Measurements from ENCODE around the gene HMGCS1. TPM values are rescaled to one million over a fixed set of nuclear protein-coding genes. Genes with fewer than 3 reads are reported as not detected.

Gene HMGCS1
- total and polyA plus RNA-seq, 2 donors from 2014 or later, result 30.9 to 55.1 TPM

DNA sequence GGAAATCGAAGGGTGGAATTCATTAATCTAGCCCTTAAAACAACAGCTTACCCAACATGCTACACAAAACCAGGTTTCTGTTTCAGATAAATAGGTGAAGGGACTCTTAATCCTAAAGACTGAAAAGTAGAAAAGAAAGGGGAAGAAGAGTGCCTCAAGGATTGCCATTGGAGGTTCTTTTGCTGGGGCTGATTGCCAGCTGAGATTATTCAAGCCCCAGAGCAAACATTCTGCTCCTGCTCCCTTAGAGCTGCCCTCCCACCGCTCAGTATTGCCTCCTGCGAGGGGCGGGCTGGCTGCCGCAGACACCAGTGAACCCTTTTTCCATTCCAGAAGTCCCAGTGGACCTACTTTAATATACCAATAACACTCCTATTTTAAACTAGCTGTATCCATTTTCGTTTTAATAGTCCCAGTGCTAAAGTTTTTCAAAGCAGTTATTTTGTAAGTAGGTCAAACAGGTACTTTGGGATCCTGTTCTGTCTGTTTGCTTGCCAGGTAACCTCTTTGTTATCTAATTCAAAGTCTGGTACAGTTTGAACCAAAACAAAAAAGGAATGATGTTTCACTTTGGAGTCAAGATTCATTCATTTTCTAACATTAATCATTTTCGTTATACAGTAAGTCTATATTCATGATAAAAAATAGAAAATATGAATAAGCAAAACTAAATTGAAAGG is 38.6 kb downstream of the HMGCS1 start:
- H3K27ac ChIP-seq (ENCODE audit: low read depth in 2 of 2, low read length in 2 of 2), result no peak overlapping the region
- TF ChIP-seq, protein P1, sequence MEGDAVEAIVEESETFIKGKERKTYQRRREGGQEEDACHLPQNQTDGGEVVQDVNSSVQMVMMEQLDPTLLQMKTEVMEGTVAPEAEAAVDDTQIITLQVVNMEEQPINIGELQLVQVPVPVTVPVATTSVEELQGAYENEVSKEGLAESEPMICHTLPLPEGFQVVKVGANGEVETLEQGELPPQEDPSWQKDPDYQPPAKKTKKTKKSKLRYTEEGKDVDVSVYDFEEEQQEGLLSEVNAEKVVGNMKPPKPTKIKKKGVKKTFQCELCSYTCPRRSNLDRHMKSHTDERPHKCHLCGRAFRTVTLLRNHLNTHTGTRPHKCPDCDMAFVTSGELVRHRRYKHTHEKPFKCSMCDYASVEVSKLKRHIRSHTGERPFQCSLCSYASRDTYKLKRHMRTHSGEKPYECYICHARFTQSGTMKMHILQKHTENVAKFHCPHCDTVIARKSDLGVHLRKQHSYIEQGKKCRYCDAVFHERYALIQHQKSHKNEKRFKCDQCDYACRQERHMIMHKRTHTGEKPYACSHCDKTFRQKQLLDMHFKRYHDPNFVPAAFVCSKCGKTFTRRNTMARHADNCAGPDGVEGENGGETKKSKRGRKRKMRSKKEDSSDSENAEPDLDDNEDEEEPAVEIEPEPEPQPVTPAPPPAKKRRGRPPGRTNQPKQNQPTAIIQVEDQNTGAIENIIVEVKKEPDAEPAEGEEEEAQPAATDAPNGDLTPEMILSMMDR (IDR thresholded peaks at IDR 0.05; ENCODE audit: borderline replicate concordance, extremely low read depth, insufficient read depth), result no peak
- H3K4me1 ChIP-seq (ENCODE audit: control insufficient read depth in 2 of 3, insufficient read depth in 2 of 3, low read depth in 1 of 3, low read length in 3 of 3), result no peaks in the 10 kb centered on the region
- H3K4me3 ChIP-seq (ENCODE audit: low read length in 3 of 3), result no peak overlapping the region
- DNase-seq (no peak), FAIRE-seq (no peak)
- H3K36me3 ChIP-seq (ENCODE audit: control insufficient read depth in 2 of 3, insufficient read depth in 3 of 3, low read length in 3 of 3), result no peaks in the 10 kb centered on the region
- intact Hi-C loops (cut with DNase I), result no loop called here
- H3K27me3 ChIP-seq (ENCODE audit: control insufficient read depth, insufficient read depth, low read length), result no peaks in the 10 kb centered on the region
- H3K9me3 ChIP-seq (ENCODE audit: control insufficient read depth in 2 of 3, insufficient read depth in 1 of 3, low read length in 3 of 3), result no peaks in the 10 kb centered on the region
- H3K9ac ChIP-seq (ENCODE audit: low read length in 3 of 3), result no peak overlapping the region

DNA sequence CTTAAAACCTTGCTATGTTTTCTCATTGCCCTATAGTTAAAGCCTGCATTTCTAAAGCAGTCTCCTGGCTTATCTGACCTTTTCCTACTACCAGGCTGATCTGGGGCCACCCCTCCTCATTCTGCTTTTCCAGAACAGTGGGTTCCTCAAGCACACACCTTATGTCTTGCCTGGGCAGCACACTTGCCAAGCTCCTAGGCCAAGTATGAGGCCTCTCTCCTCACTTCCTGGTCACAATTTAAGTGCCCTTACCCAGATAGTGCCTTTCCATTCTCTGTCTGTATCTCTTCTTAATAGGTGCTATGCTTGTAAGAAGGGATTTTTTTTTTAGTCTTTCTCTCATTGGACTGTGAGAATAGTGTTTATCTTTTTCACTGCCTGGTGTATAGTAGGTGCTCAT is 39.7 kb downstream of the HMGCS1 start:
- H3K4me3 ChIP-seq (ENCODE audit: low read length in 3 of 3), result no peak overlapping the region
- H3K27ac ChIP-seq (ENCODE audit: low read depth in 2 of 2, low read length in 2 of 2), result no peak overlapping the region
- intact Hi-C loops (cut with DNase I), result no loop called here
- no peak for FAIRE-seq
- TF ChIP-seq, protein P1 (IDR thresholded peaks at IDR 0.05; ENCODE audit: borderline replicate concordance, extremely low read depth, insufficient read depth), result no peak
- H3K36me3 ChIP-seq (ENCODE audit: control insufficient read depth in 2 of 3, insufficient read depth in 3 of 3, low read length in 3 of 3), result no peaks in the 10 kb centered on the region
- no peaks in the 10 kb centered on the region for H3K4me1 ChIP-seq (ENCODE audit: control insufficient read depth in 2 of 3, insufficient read depth in 2 of 3, low read depth in 1 of 3, low read length in 3 of 3)
- no peaks in the 10 kb centered on the region for H3K9me3 ChIP-seq (ENCODE audit: control insufficient read depth in 2 of 3, insufficient read depth in 1 of 3, low read length in 3 of 3)
- no peak overlapping the region for H3K9ac ChIP-seq (ENCODE audit: low read length in 3 of 3)
- H3K27me3 ChIP-seq (ENCODE audit: control insufficient read depth, insufficient read depth, low read length), result no peaks in the 10 kb centered on the region
- DNase-seq, result no peak

DNA sequence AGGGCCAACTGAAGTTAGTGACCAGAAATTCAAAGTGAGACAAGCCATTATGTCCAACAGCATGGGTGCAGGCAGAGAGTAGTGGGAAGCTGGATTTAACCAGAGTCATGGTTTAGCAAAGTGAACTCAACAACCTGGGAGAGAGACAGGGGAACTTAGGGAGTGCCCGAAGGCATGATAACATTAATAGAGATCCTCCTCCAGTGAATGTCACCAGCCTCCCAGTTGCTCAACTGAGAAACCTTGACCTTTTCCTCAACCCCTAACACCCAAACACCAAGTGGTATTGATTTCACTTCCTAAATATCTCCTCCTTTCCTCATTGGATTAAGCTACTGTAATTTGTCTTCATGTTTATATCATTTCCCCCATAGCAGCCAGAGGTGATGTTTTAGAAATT is 42.6 kb downstream of the HMGCS1 start:
- Histone ChIP-seq H3K4me3 (ENCODE audit: low read length in 3 of 3) (no peak overlapping the region), H3K27ac (ENCODE audit: low read depth in 2 of 2, low read length in 2 of 2) (no peak overlapping the region), H3K27me3 (ENCODE audit: control insufficient read depth, insufficient read depth, low read length) (no peaks in the 10 kb centered on the region), H3K9ac (ENCODE audit: low read length in 3 of 3) (no peak overlapping the region), H3K36me3 (ENCODE audit: control insufficient read depth in 2 of 3, insufficient read depth in 3 of 3, low read length in 3 of 3) (no peaks in the 10 kb centered on the region), H3K4me1 (ENCODE audit: control insufficient read depth in 2 of 3, insufficient read depth in 2 of 3, low read depth in 1 of 3, low read length in 3 of 3) (no peaks in the 10 kb centered on the region), H3K9me3 (ENCODE audit: control insufficient read depth in 2 of 3, insufficient read depth in 1 of 3, low read length in 3 of 3) (no peaks in the 10 kb centered on the region)
- TF ChIP-seq, protein P1 (IDR thresholded peaks at IDR 0.05; ENCODE audit: borderline replicate concordance, extremely low read depth, insufficient read depth), result no peak
- FAIRE-seq (no peak), DNase-seq (no peak)
- intact Hi-C loops (cut with DNase I), result no loop called here

Measured in kidney (tissue), 14 donors.